ENCODE measurements around the gene FER1L5.
"Not testable (repeated sequence)": the region's sequence is repeated elsewhere in the genome, so short reads cannot be mapped to it uniquely, and the experiment has no call there.

FER1L5 gene

GRCh38 chr2:96662360-96662759, 19.8 kb downstream of the FER1L5 start:
- Histone ChIP-seq H3K36me3 (ENCODE audit: control insufficient read depth, insufficient read depth, low read length) (no peaks in the 10 kb centered on the region), H3K27ac (ENCODE audit: low read depth, low read length, severe bottlenecking) (no peak overlapping the region), H3K4me1 (ENCODE audit: control insufficient read depth, insufficient read depth, low read length, poor library complexity, severe bottlenecking) (no peaks in the 10 kb centered on the region), H3K4me3 (ENCODE audit: extremely low read depth, insufficient read depth, low read length, poor library complexity, severe bottlenecking) (no peak overlapping the region), H3K9me3 (ENCODE audit: control insufficient read depth, low read length) (no peaks in the 10 kb centered on the region)
- 88 to 97% methylated on average over 7 to 8 of the region's 9 CpGs for WGBS, 2 experiments (ENCODE audit: insufficient coverage in 2 of 2)

- no peak overlapping the region for H3K4me3 ChIP-seq (ENCODE audit: extremely low read depth, insufficient read depth, low read length, poor library complexity, severe bottlenecking)
- H3K27ac ChIP-seq (ENCODE audit: low read depth, low read length, severe bottlenecking), result no peak overlapping the region
- H3K4me1 ChIP-seq (ENCODE audit: control insufficient read depth, insufficient read depth, low read length, poor library complexity, severe bottlenecking), result no peaks in the 10 kb centered on the region
- H3K9me3 ChIP-seq (ENCODE audit: control insufficient read depth, low read length), result no peaks in the 10 kb centered on the region
- WGBS, 2 experiments (ENCODE audit: insufficient coverage in 2 of 2), result 93 to 100% methylated on average over 2 of the region's 5 CpGs
- H3K36me3 ChIP-seq (ENCODE audit: control insufficient read depth, insufficient read depth, low read length), result no peaks in the 10 kb centered on the region
Observed at GRCh38 chr2:96663177-96663576, 20.6 kb downstream of the FER1L5 start.

- no peak overlapping the region for H3K4me3 ChIP-seq (ENCODE audit: extremely low read depth, insufficient read depth, low read length, poor library complexity, severe bottlenecking)
- H3K9me3 ChIP-seq (ENCODE audit: control insufficient read depth, low read length), result no peaks in the 10 kb centered on the region
- 79 to 88% methylated on average over 7 of the region's 7 CpGs for WGBS, 2 experiments (ENCODE audit: insufficient coverage in 2 of 2)
- H3K36me3 ChIP-seq (ENCODE audit: control insufficient read depth, insufficient read depth, low read length), result no peaks in the 10 kb centered on the region
- no peak overlapping the region for H3K27ac ChIP-seq (ENCODE audit: low read depth, low read length, severe bottlenecking)
- no peaks in the 10 kb centered on the region for H3K4me1 ChIP-seq (ENCODE audit: control insufficient read depth, insufficient read depth, low read length, poor library complexity, severe bottlenecking)
Observed at GRCh38 chr2:96663829-96664228, 21.3 kb downstream of the FER1L5 start.

DNA sequence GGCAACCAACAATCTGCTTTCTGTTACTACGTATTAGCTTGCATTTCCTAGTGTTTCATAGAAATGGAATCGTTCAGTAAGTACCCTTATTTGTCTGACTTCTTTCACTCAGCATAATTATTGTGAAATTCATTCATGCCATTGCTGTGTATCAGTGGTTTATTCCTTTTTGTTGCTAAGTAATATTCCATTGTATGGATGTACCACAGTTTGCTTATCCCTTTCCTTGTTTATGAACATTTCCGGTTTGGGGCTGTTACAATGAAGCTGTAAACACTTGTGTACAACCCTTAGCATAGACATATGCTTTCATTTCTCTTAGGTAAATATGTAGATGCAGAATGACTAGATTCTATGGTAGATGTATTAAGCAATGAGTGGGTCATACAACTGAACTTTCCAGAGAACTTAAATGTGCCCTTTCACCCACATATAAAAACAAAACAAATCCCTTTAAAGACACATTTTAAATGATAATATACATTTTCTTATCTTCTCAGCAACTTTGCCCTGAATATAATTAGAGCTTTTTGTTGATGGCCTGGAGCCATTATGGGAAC, 21.9 kb downstream of the FER1L5 start:
- WGBS, 2 experiments (ENCODE audit: insufficient coverage in 2 of 2), result 73% methylated on average over 2 of the region's 3 CpGs; no CpG with 5 or more reads in 1 of the 2 experiments
- Histone ChIP-seq H3K4me1 (ENCODE audit: control insufficient read depth, insufficient read depth, low read length, poor library complexity, severe bottlenecking) (no peaks in the 10 kb centered on the region), H3K4me3 (ENCODE audit: extremely low read depth, insufficient read depth, low read length, poor library complexity, severe bottlenecking) (no peak overlapping the region), H3K9me3 (ENCODE audit: control insufficient read depth, low read length) (no peaks in the 10 kb centered on the region), H3K27ac (ENCODE audit: low read depth, low read length, severe bottlenecking) (peak overlapping the region; percentile 19), H3K36me3 (ENCODE audit: control insufficient read depth, insufficient read depth, low read length) (no peaks in the 10 kb centered on the region)

- Histone ChIP-seq H3K27ac (ENCODE audit: low read depth, low read length, severe bottlenecking) (peak overlapping the region; percentile 19), H3K36me3 (ENCODE audit: control insufficient read depth, insufficient read depth, low read length) (no peaks in the 10 kb centered on the region), H3K4me1 (ENCODE audit: control insufficient read depth, insufficient read depth, low read length, poor library complexity, severe bottlenecking) (no peaks in the 10 kb centered on the region), H3K9me3 (ENCODE audit: control insufficient read depth, low read length) (no peaks in the 10 kb centered on the region), H3K4me3 (ENCODE audit: extremely low read depth, insufficient read depth, low read length, poor library complexity, severe bottlenecking) (no peak overlapping the region)
- WGBS, 2 experiments (ENCODE audit: insufficient coverage in 2 of 2), result 88 to 100% methylated on average over 2 of the region's 3 CpGs
Observed at GRCh38 chr2:96665083-96665569, 22.6 kb downstream of the FER1L5 start.

GRCh38 chr2:96665717-96666116, 23.2 kb downstream of the FER1L5 start:
- H3K27ac ChIP-seq (ENCODE audit: low read depth, low read length, severe bottlenecking), result not testable (repeated sequence)

GRCh38 chr2:96668771-96669170, 26.2 kb downstream of the FER1L5 start:
- H3K4me1 ChIP-seq (ENCODE audit: control insufficient read depth, insufficient read depth, low read length, poor library complexity, severe bottlenecking), result no peaks in the 10 kb centered on the region
- no peaks in the 10 kb centered on the region for H3K9me3 ChIP-seq (ENCODE audit: control insufficient read depth, low read length)
- no peak overlapping the region for H3K4me3 ChIP-seq (ENCODE audit: extremely low read depth, insufficient read depth, low read length, poor library complexity, severe bottlenecking)
- no peak overlapping the region for H3K27ac ChIP-seq (ENCODE audit: low read depth, low read length, severe bottlenecking)
- WGBS, 2 experiments (ENCODE audit: insufficient coverage in 2 of 2), result 94 to 95% methylated on average over 8 to 10 of the region's 11 CpGs
- no peaks in the 10 kb centered on the region for H3K36me3 ChIP-seq (ENCODE audit: control insufficient read depth, insufficient read depth, low read length)

More at GRCh38 chr2:96665717-96666116, 23.2 kb downstream of the FER1L5 start:
- not testable (repeated sequence) for H3K9me3 ChIP-seq (ENCODE audit: control insufficient read depth, low read length); H3K4me3 ChIP-seq (ENCODE audit: extremely low read depth, insufficient read depth, low read length, poor library complexity, severe bottlenecking); H3K4me1 ChIP-seq (ENCODE audit: control insufficient read depth, insufficient read depth, low read length, poor library complexity, severe bottlenecking); H3K36me3 ChIP-seq (ENCODE audit: control insufficient read depth, insufficient read depth, low read length)
- WGBS, 2 experiments (ENCODE audit: insufficient coverage in 2 of 2), result 92 to 93% methylated on average over 3 of the region's 3 CpGs

DNA sequence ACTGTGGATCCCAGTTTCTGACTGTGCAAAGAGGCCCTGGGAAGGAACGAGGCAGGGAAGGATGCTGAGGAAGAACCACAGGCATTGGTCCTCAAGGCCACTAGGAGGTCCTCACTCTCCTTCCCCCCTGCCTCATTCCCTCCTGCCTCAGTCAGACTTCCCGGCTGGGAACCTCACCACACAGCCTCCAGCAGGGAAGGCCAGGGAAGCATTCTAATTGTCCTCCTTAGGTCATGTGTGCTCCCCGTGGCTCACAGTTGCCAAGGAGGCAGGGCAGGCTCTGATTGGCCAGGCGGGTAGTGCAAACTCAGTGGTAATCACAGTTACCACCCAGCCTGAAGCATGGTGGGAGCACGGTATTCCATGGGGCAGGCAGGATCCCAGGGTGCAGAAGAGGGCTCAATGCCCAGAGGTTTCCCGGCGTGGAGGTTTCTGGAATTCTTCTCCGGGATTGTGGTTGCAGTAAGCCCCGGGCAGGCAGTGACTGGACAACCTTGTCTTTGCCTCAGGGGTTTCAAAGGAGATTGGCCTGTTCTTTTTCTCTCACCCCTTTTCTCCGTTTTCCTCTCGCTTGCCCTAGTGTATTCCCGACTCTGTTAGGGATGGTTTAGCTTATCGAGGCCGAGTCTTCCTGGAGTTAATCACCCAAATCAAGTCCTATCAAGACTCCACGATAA, 27.1 kb downstream of the FER1L5 start:
- 89 to 90% methylated on average over 12 to 13 of the region's 15 CpGs for WGBS, 2 experiments (ENCODE audit: insufficient coverage in 2 of 2)
- no peaks in the 10 kb centered on the region for H3K36me3 ChIP-seq (ENCODE audit: control insufficient read depth, insufficient read depth, low read length)
- no peak overlapping the region for H3K27ac ChIP-seq (ENCODE audit: low read depth, low read length, severe bottlenecking)
- no peak overlapping the region for H3K4me3 ChIP-seq (ENCODE audit: extremely low read depth, insufficient read depth, low read length, poor library complexity, severe bottlenecking)
- H3K9me3 ChIP-seq (ENCODE audit: control insufficient read depth, low read length), result no peaks in the 10 kb centered on the region
- no peaks in the 10 kb centered on the region for H3K4me1 ChIP-seq (ENCODE audit: control insufficient read depth, insufficient read depth, low read length, poor library complexity, severe bottlenecking)

GRCh38 chr2:96679848-96680247, 37.3 kb downstream of the FER1L5 start:
- no peak overlapping the region for H3K27ac ChIP-seq (ENCODE audit: low read depth, low read length, severe bottlenecking)
- H3K9me3 ChIP-seq (ENCODE audit: control insufficient read depth, low read length), result no peaks in the 10 kb centered on the region
- no peaks in the 10 kb centered on the region for H3K36me3 ChIP-seq (ENCODE audit: control insufficient read depth, insufficient read depth, low read length)
- H3K4me1 ChIP-seq (ENCODE audit: control insufficient read depth, insufficient read depth, low read length, poor library complexity, severe bottlenecking), result no peaks in the 10 kb centered on the region
- 61 to 62% methylated on average over 8 to 9 of the region's 9 CpGs for WGBS, 2 experiments (ENCODE audit: insufficient coverage in 2 of 2)
- no peak overlapping the region for H3K4me3 ChIP-seq (ENCODE audit: extremely low read depth, insufficient read depth, low read length, poor library complexity, severe bottlenecking)

DNA sequence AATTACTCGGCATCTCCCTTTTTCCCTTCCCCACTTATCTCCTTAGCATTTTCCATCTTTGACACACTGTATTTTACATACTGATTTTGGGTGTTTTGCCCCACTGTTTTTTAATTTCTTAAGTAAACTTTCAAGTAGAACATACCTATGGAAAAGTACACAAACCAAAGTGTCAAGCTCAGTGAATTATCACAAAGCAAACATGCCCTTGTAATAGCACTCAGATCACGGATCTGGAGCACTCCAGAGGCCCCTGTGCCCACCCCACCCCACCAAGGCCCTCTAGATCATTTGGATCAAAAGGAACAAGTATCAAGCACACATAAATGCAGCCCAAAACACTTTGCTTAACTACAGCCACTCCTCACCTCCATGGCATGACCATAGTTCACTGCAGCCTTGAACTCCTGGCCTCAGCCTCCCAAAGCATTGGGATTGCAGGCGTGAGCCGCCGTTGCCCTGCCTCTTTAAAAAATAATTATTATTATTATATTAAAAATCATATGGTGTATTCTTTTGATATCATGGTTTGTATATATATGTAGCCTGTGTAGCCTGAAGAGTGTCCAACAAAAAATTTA, 38.1 kb downstream of the FER1L5 start:
- Histone ChIP-seq H3K36me3 (ENCODE audit: control insufficient read depth, insufficient read depth, low read length) (no peaks in the 10 kb centered on the region), H3K4me3 (ENCODE audit: extremely low read depth, insufficient read depth, low read length, poor library complexity, severe bottlenecking) (no peak overlapping the region), H3K9me3 (ENCODE audit: control insufficient read depth, low read length) (no peaks in the 10 kb centered on the region), H3K27ac (ENCODE audit: low read depth, low read length, severe bottlenecking) (no peak overlapping the region), H3K4me1 (ENCODE audit: control insufficient read depth, insufficient read depth, low read length, poor library complexity, severe bottlenecking) (no peaks in the 10 kb centered on the region)
- 83 to 85% methylated on average over 2 of the region's 5 CpGs for WGBS, 2 experiments (ENCODE audit: insufficient coverage in 2 of 2)

DNA sequence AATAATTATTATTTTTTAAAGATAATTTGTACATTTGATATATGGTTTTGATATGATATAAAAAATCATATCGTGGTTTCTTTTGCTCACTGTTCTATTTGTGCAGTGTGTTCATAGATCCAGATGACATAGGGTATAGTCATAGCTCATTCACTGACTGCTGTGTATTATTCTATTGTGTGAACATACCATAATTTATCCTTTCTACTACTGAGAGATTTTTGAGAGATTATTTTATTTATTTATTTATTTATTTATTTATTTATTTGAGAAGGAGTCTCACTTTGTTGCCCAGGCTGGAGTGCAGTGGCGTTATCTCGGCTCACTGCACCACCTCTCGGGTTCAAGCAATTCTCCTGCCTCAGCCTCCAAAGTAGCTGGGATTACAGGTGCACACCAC, 39.0 kb downstream of the FER1L5 start:
- WGBS, 2 experiments (ENCODE audit: insufficient coverage in 2 of 2), result 95 to 100% methylated on average over 3 of the region's 4 CpGs
- Histone ChIP-seq H3K4me1 (ENCODE audit: control insufficient read depth, insufficient read depth, low read length, poor library complexity, severe bottlenecking) (no peaks in the 10 kb centered on the region), H3K36me3 (ENCODE audit: control insufficient read depth, insufficient read depth, low read length) (no peaks in the 10 kb centered on the region), H3K9me3 (ENCODE audit: control insufficient read depth, low read length) (no peaks in the 10 kb centered on the region), H3K4me3 (ENCODE audit: extremely low read depth, insufficient read depth, low read length, poor library complexity, severe bottlenecking) (no peak overlapping the region), H3K27ac (ENCODE audit: low read depth, low read length, severe bottlenecking) (no peak overlapping the region)
